ENCODE data around the gene SLC6A12. TPM values are rescaled to one million over a fixed set of nuclear protein-coding genes. Genes with fewer than 3 reads are reported as not detected.

SLC6A12 gene
- total RNA-seq, 1 experiment from 2014 or later, result not detected

- Histone ChIP-seq H3K9ac (ENCODE audit: low read length) (no peak overlapping the region), H3K4me2 (ENCODE audit: low read length) (no peak overlapping the region), H3K27ac (ENCODE audit: low read length) (no peak overlapping the region), H3K79me2 (ENCODE audit: low read length) (no peaks in the 10 kb centered on the region), H3K27me3 (ENCODE audit: low read length) (peaks cover 41% of the 10 kb centered on the region), H3K9me2 (replicated peaks; ENCODE audit: low read length) (no peaks in the 10 kb centered on the region), H3F3A (ENCODE audit: low read length, unreplicated experiment) (no peaks in the 10 kb centered on the region), H2AFZ (ENCODE audit: low read length) (no peak overlapping the region), H3K4me1 (ENCODE audit: insufficient read depth, low read length) (no peaks in the 10 kb centered on the region), H3K36me3 (ENCODE audit: low read depth, low read length) (no peaks in the 10 kb centered on the region), H3K9me3 (ENCODE audit: low read length) (no peaks in the 10 kb centered on the region), H4K20me1 (ENCODE audit: low read length) (no peaks in the 10 kb centered on the region), H3K4me3 (ENCODE audit: low read length) (no peak overlapping the region)
- TF ChIP-seq CTCF (conservative IDR thresholded peaks at IDR 0.05; ENCODE audit: low read depth, low read length) (no peak), EZH2phosphoT487 (IDR thresholded peaks at IDR 0.05; ENCODE audit: borderline replicate concordance, low read length) (no peak), EZH2 (IDR thresholded peaks at IDR 0.05; ENCODE audit: low read length, unreplicated experiment) (no peak)
- CTCF ChIA-PET, result no interaction called here
- ATAC-seq, result no peak
- no TSS peak for BruUV-seq (replicated peaks)
- intact Hi-C loops (cut with micrococcal nuclease), result no loop called here
- DNase-seq, result no peak
- POLR2A ChIA-PET (ENCODE audit: unreplicated experiment), result no interaction called here
Measured at GRCh38 chr12:209851-210250, 4.1 kb downstream of the SLC6A12 start.

- Histone ChIP-seq H3K9me3 (ENCODE audit: low read length) (no peaks in the 10 kb centered on the region), H3K4me3 (ENCODE audit: low read length) (no peak overlapping the region), H2AFZ (ENCODE audit: low read length) (no peak overlapping the region), H4K20me1 (ENCODE audit: low read length) (no peaks in the 10 kb centered on the region), H3K4me2 (ENCODE audit: low read length) (no peak overlapping the region), H3K36me3 (ENCODE audit: low read depth, low read length) (no peaks in the 10 kb centered on the region), H3K9me2 (replicated peaks; ENCODE audit: low read length) (no peaks in the 10 kb centered on the region), H3K27ac (ENCODE audit: low read length) (no peak overlapping the region), H3K4me1 (ENCODE audit: insufficient read depth, low read length) (no peaks in the 10 kb centered on the region), H3K9ac (ENCODE audit: low read length) (no peak overlapping the region), H3K27me3 (ENCODE audit: low read length) (peaks cover 35% of the 10 kb centered on the region), H3F3A (ENCODE audit: low read length, unreplicated experiment) (no peaks in the 10 kb centered on the region), H3K79me2 (ENCODE audit: low read length) (no peaks in the 10 kb centered on the region)
- ChIA-PET CTCF (no interaction called here), POLR2A (ENCODE audit: unreplicated experiment) (no interaction called here)
- BruUV-seq (replicated peaks), result no TSS peak
- DNase-seq, result no peak
- intact Hi-C loops (cut with micrococcal nuclease), result no loop called here
- ATAC-seq, result no peak
- TF ChIP-seq CTCF (conservative IDR thresholded peaks at IDR 0.05; ENCODE audit: low read depth, low read length) (no peak), EZH2 (IDR thresholded peaks at IDR 0.05; ENCODE audit: low read length, unreplicated experiment) (no peak)
Measured at GRCh38 chr12:209246-209645, 4.7 kb downstream of the SLC6A12 start.

- TF ChIP-seq EZH2 (IDR thresholded peaks at IDR 0.05; ENCODE audit: low read length, unreplicated experiment) (no peak), EZH2phosphoT487 (IDR thresholded peaks at IDR 0.05; ENCODE audit: borderline replicate concordance, low read length) (no peak), CTCF (conservative IDR thresholded peaks at IDR 0.05; ENCODE audit: low read depth, low read length) (no peak)
- H3K4me3 ChIP-seq (ENCODE audit: low read length), result no peak overlapping the region
Measured at GRCh38 chr12:208813-209212, 5.1 kb downstream of the SLC6A12 start.

More at GRCh38 chr12:208813-209212, 5.1 kb downstream of the SLC6A12 start:
- Histone ChIP-seq H3K27ac (ENCODE audit: low read length) (no peak overlapping the region), H3K9me2 (replicated peaks; ENCODE audit: low read length) (no peaks in the 10 kb centered on the region), H3K27me3 (ENCODE audit: low read length) (peaks cover 31% of the 10 kb centered on the region), H2AFZ (ENCODE audit: low read length) (no peak overlapping the region), H3K79me2 (ENCODE audit: low read length) (no peaks in the 10 kb centered on the region), H4K20me1 (ENCODE audit: low read length) (no peaks in the 10 kb centered on the region), H3F3A (ENCODE audit: low read length, unreplicated experiment) (no peaks in the 10 kb centered on the region), H3K36me3 (ENCODE audit: low read depth, low read length) (no peaks in the 10 kb centered on the region), H3K9me3 (ENCODE audit: low read length) (no peaks in the 10 kb centered on the region), H3K4me2 (ENCODE audit: low read length) (no peak overlapping the region), H3K9ac (ENCODE audit: low read length) (no peak overlapping the region), H3K4me1 (ENCODE audit: insufficient read depth, low read length) (no peaks in the 10 kb centered on the region)
- ATAC-seq (no peak), DNase-seq (no peak)
- BruUV-seq (replicated peaks), result no TSS peak
- CTCF ChIA-PET, result no interaction called here
- intact Hi-C loops (cut with micrococcal nuclease), result no loop called here
- POLR2A ChIA-PET (ENCODE audit: unreplicated experiment), result no interaction called here
